Measurements from ENCODE around the gene SLC25A15.

Gene SLC25A15

DNA sequence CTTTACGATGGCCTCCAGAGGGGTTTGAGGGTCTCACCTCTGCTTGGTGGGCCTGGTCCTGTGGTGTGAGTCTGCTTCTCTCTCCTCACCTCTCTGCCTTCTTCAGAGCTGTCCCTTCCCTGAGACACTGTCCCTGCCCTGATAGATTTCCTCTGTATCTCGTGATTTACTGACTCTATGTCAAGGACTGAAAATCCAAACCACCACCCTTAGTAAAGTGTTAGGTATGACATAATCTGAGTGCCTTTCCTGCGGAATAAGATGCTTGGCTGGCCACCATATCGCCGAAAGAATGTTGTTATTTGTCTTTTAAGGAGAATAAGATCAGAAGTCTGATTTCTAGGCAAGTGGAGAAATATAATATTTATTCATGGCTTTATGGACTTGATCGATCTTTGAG is 7.2 kb downstream of the SLC25A15 start:
- ChIA-PET CTCF (interaction anchor here (0.6 kb wide), 1 partner anchor 343 kb away, joined by 3 read pairs; no protein-coding TSS in a partner anchor), POLR2A (ENCODE audit: low non-redundant PET) (no interaction called here)
- TF ChIP-seq, protein P1, sequence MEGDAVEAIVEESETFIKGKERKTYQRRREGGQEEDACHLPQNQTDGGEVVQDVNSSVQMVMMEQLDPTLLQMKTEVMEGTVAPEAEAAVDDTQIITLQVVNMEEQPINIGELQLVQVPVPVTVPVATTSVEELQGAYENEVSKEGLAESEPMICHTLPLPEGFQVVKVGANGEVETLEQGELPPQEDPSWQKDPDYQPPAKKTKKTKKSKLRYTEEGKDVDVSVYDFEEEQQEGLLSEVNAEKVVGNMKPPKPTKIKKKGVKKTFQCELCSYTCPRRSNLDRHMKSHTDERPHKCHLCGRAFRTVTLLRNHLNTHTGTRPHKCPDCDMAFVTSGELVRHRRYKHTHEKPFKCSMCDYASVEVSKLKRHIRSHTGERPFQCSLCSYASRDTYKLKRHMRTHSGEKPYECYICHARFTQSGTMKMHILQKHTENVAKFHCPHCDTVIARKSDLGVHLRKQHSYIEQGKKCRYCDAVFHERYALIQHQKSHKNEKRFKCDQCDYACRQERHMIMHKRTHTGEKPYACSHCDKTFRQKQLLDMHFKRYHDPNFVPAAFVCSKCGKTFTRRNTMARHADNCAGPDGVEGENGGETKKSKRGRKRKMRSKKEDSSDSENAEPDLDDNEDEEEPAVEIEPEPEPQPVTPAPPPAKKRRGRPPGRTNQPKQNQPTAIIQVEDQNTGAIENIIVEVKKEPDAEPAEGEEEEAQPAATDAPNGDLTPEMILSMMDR (conservative IDR thresholded peaks at IDR 0.05; ENCODE audit: low read depth), result no peak
- no peak overlapping the region for H3K27ac ChIP-seq
- DNase-seq (ENCODE audit: low spot score), result no peak

DNA sequence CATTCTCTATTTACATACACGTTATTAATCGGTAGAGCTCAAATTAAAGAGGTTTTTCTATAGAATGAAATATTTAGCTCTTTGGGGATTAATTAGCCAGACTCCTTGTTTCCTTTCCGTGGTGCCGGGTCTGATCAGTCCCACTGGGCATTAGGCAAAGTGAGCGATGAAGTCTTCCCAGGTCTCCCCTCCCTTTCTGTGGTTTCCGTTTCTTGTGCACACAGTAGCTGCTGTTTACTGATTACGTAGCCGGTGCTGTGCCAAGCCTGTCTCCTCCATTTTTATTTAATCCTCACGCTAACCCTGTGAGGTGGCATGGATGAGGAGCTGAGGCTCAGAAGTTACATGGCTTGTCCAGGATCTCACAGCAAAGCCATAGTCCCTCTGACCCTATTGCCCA is 9.0 kb downstream of the SLC25A15 start:
- H3K27ac ChIP-seq, result no peak overlapping the region

DNA sequence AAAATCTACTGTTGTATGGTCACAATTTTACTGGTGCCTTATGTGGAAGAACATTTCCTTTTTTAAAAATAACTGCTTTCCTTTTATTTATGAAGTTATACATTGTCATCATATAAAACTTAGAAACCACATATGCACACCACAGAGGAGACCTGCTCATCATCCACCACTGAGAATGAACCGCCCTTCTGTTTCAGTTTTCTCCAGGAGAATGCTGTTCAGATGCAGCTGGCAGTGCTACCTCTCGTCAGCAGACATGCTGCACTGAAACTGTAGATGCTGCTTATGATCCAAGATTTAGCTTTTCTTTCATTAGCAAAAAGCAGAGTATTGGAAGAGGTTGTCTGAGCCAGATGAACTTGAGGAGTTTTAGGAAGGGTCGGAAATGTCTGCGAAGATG is 10.1 kb downstream of the SLC25A15 start:
- ChIA-PET CTCF (no interaction called here), POLR2A (ENCODE audit: low non-redundant PET) (no interaction called here)
- TF ChIP-seq, protein P1 (conservative IDR thresholded peaks at IDR 0.05; ENCODE audit: low read depth), result no peak
- H3K27ac ChIP-seq, result no peak overlapping the region
- no peak for DNase-seq (ENCODE audit: low spot score)

More for the DNA sequence above, 9.0 kb downstream of the SLC25A15 start:
- no peak for DNase-seq (ENCODE audit: low spot score)
- TF ChIP-seq, protein P1 (conservative IDR thresholded peaks at IDR 0.05; ENCODE audit: low read depth), result no peak
- CTCF ChIA-PET, result no interaction called here
- POLR2A ChIA-PET (ENCODE audit: low non-redundant PET), result no interaction called here

DNA sequence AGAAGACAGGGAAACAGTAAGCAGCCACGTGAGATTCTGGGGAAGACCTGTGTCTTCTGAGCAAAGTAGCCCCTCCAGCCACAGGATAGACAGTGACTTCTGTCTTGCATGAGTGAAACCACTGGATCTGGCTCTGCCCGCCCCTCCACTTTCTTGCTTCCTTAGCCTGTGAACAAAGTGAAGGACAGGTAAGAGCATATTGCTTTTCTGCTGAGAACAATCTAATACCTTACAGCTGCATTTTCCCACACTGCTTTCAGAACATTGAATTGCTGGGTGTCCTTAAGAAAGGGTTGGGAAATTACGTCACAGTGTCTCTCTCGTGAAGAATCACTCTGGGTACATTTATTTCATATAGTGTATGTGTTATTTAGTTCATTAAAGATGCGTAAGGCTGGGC is 11.1 kb downstream of the SLC25A15 start:
- ChIA-PET POLR2A (ENCODE audit: low non-redundant PET) (no interaction called here), CTCF (no interaction called here)
- TF ChIP-seq, protein P1 (conservative IDR thresholded peaks at IDR 0.05; ENCODE audit: low read depth), result no peak
- H3K27ac ChIP-seq, result no peak overlapping the region
- no peak for DNase-seq (ENCODE audit: low spot score)

DNA sequence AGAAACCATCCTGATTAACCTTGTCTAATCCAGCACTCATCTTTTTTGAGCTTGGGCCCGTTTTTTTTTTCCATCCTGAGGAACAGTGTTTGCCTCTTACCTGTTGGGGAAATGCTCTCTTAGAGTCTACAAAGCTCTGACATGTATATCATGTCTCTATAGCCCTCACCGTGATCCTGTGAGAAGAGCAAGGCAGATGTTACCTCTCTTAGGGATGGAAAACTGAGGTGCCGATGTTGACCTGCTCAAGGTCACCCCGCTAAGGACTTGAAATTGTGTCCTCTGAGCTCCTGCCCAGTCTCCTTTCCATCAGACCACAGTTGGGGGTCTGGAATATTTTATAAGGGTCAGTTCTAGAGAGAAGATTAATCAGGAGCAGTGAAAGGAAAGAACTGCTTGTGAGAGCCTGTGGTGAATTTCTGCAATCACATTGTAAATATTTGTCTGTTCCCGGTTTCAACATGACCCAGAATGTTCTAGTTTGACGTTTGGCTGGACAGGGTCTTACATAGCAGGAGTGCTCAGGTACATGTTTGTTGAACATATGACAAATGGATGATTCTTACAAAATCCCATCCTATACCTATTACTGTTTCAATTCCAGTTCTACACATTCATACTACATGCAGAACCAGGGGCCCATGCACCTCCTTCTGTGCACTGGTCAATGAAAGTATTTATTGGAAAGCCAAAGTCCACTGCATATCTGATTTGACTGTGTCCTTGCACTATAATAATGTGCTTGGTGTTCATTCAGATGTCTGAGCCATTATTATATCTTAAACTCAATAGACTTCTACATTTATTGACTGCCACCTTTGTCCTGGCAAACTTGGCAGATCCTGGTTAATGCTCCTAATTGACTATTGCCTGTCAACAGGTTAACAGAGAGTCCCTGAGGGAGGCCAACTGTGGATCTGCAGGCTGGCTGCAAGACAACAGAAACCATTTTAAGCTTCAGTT is 12.1 kb downstream of the SLC25A15 start:
- ChIA-PET POLR2A (ENCODE audit: low non-redundant PET) (no interaction called here), CTCF (interaction anchor here (0.6 kb wide), 1 partner anchor 124 kb away, joined by 3 read pairs; no protein-coding TSS in a partner anchor)
- TF ChIP-seq, protein P1 (conservative IDR thresholded peaks at IDR 0.05; ENCODE audit: low read depth), result no peak
- H3K27ac ChIP-seq, result no peak overlapping the region
- DNase-seq (ENCODE audit: low spot score), result no peak

DNA sequence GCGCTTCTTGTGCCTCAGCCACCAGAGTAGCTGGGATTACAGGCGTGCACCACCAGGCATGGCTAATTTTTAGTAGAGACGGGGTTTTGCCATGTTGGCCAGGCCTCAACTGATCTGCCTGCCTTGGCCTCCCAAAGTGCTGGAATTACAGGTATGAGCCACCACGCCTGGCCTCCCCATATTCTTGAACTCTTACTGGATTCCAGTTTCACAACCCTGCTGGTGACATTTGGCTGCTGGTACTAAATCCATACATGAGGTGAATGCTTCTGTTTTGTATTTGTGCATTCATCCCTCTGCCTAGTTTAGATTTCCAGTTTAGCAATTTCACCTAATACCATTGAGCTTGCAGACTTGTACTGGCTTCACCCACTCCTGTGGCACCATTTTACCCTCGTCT is 13.9 kb downstream of the SLC25A15 start:
- ChIA-PET CTCF (no interaction called here), POLR2A (ENCODE audit: low non-redundant PET) (no interaction called here)
- TF ChIP-seq, protein P1 (conservative IDR thresholded peaks at IDR 0.05; ENCODE audit: low read depth), result no peak
- no peak overlapping the region for H3K27ac ChIP-seq
- no peak for DNase-seq (ENCODE audit: low spot score)

Data from RWPE1 (cell line).